ENCODE measurements around the gene RNF208. TPM values are rescaled to one million over a fixed set of nuclear protein-coding genes. Genes with fewer than 3 reads are reported as not detected.

The RNF208 gene
- polyA plus RNA-seq, 1 donor (not counting 4 experiments of a cell fraction or from before 2014, with no cell fraction given) = not detected

GRCh38 chr9:137263506-137263905 is 41.5 kb upstream of the RNF208 start:
- peaks cover 6% of the 10 kb centered on the region for H3K79me2 ChIP-seq (ENCODE audit: control insufficient read depth, insufficient read depth, low read length)
- no peaks in the 10 kb centered on the region for H3K4me1 ChIP-seq (ENCODE audit: control insufficient read depth, extremely low read depth, insufficient read depth, low read length)
- H3K4me3 ChIP-seq (ENCODE audit: control insufficient read depth in 2 of 3, extremely low read depth in 1 of 3, insufficient read depth in 2 of 3, low read depth in 1 of 3, low read length in 3 of 3) = no peak overlapping the region
- H4K20me1 ChIP-seq (ENCODE audit: control insufficient read depth, extremely low read depth, insufficient read depth, low read length) = no peaks in the 10 kb centered on the region
- H3K9ac ChIP-seq (ENCODE audit: control insufficient read depth, extremely low read depth, insufficient read depth, low read length) = no peak overlapping the region
- no peaks in the 10 kb centered on the region for H3K27me3 ChIP-seq (ENCODE audit: control insufficient read depth, extremely low read depth, insufficient read depth, low read length)
- DNase-seq (ENCODE audit: low read depth, low spot score) (no peak), FAIRE-seq (no peak)
- no peak overlapping the region for H3K27ac ChIP-seq (ENCODE audit: control insufficient read depth, insufficient read depth, low read length)
- TF ChIP-seq CTCF (optimal IDR thresholded peaks at IDR 0.05 in 1 of 3, IDR thresholded peaks at IDR 0.05 in 1 of 3, conservative IDR thresholded peaks at IDR 0.05 in 1 of 3; ENCODE audit: extremely low read depth in 1 of 3, insufficient read depth in 2 of 3, low read length in 3 of 3) (no peak), EZH2 (IDR thresholded peaks at IDR 0.05; ENCODE audit: low read length) (no peak)
- H3K36me3 ChIP-seq (ENCODE audit: control insufficient read depth in 2 of 2, extremely low read depth in 1 of 2, insufficient read depth in 2 of 2, low read length in 2 of 2) = peaks cover 20 to 35% of the 10 kb centered on the region in 2 experiments
- H3K9me1 ChIP-seq (ENCODE audit: control insufficient read depth, extremely low read depth, insufficient read depth, low read length) = no peaks in the 10 kb centered on the region
- no peak overlapping the region for H3K4me2 ChIP-seq (ENCODE audit: control insufficient read depth, extremely low read depth, insufficient read depth, low read depth, low read length)
- dilution Hi-C loops (cut with MboI; ENCODE audit: extremely low pct_ligation_motif_present, low sequenced_read_pairs) = no loop called here
- no peaks in the 10 kb centered on the region for H3K9me3 ChIP-seq (ENCODE audit: control insufficient read depth, low read depth, low read length)
- H2AFZ ChIP-seq (ENCODE audit: control insufficient read depth, low read length) = no peak overlapping the region

- DNase-seq (ENCODE audit: low read depth, low spot score) = no peak
- TF ChIP-seq CTCF (optimal IDR thresholded peaks at IDR 0.05 in 1 of 3, IDR thresholded peaks at IDR 0.05 in 1 of 3, conservative IDR thresholded peaks at IDR 0.05 in 1 of 3; ENCODE audit: extremely low read depth in 1 of 3, insufficient read depth in 2 of 3, low read length in 3 of 3) (no peak), EZH2 (IDR thresholded peaks at IDR 0.05; ENCODE audit: low read length) (no peak)
- Histone ChIP-seq H3K9me3 (ENCODE audit: control insufficient read depth, low read depth, low read length) (no peaks in the 10 kb centered on the region), H2AFZ (ENCODE audit: control insufficient read depth, low read length) (no peak overlapping the region), H4K20me1 (ENCODE audit: control insufficient read depth, extremely low read depth, insufficient read depth, low read length) (no peaks in the 10 kb centered on the region), H3K9me1 (ENCODE audit: control insufficient read depth, extremely low read depth, insufficient read depth, low read length) (no peaks in the 10 kb centered on the region), H3K27ac (ENCODE audit: control insufficient read depth, insufficient read depth, low read length) (no peak overlapping the region), H3K4me1 (ENCODE audit: control insufficient read depth, extremely low read depth, insufficient read depth, low read length) (no peaks in the 10 kb centered on the region), H3K79me2 (ENCODE audit: control insufficient read depth, insufficient read depth, low read length) (peaks cover 8% of the 10 kb centered on the region), H3K27me3 (ENCODE audit: control insufficient read depth, extremely low read depth, insufficient read depth, low read length) (no peaks in the 10 kb centered on the region), H3K9ac (ENCODE audit: control insufficient read depth, extremely low read depth, insufficient read depth, low read length) (no peak overlapping the region), H3K4me2 (ENCODE audit: control insufficient read depth, extremely low read depth, insufficient read depth, low read depth, low read length) (no peak overlapping the region), H3K4me3 (ENCODE audit: control insufficient read depth in 2 of 3, extremely low read depth in 1 of 3, insufficient read depth in 2 of 3, low read depth in 1 of 3, low read length in 3 of 3) (no peak overlapping the region), H3K36me3 (ENCODE audit: control insufficient read depth in 2 of 2, extremely low read depth in 1 of 2, insufficient read depth in 2 of 2, low read length in 2 of 2) (peaks cover 23 to 34% of the 10 kb centered on the region in 2 experiments)
- dilution Hi-C loops (cut with MboI; ENCODE audit: extremely low pct_ligation_motif_present, low sequenced_read_pairs) = no loop called here
- FAIRE-seq = no peak
Observed at GRCh38 chr9:137262909-137263285, 40.9 kb upstream of the RNF208 start.
